Neural cell (in vitro differentiated cells): ENCODE data around the gene TRIM46.

Experiments used
- CTCF ChIP-seq: fragments of 450-650 bp; IDR thresholded peaks from 2 replicates; pipeline ENCODE4 v1.5.1; 2014; ENCODE audit warnings: antibody characterized with exemption, mild to moderate bottlenecking, moderate library complexity; ENCODE audit not compliant: poor library complexity, severe bottlenecking
- EP300 ChIP-seq: fragments of 450-650 bp; conservative IDR thresholded peaks from 2 replicates; pipeline ENCODE4 v1.6.1; 2014; ENCODE audit warnings: antibody characterized with exemption, mild to moderate bottlenecking, moderate library complexity; ENCODE audit not compliant: poor library complexity, severe bottlenecking
- EZH2 ChIP-seq: fragments of 200-600, 300-800 bp; shearing (Covaris generic), sonication (generic); IDR thresholded peaks from 2 replicates; pipeline ENCODE4 v1.6.1; 2014; ENCODE audit warnings: antibody characterized with exemption, low read length, borderline replicate concordance, mild to moderate bottlenecking; ENCODE audit not compliant: insufficient read depth, poor library complexity, severe bottlenecking
- MXI1 ChIP-seq: fragments of 450-650 bp; conservative IDR thresholded peaks from 2 replicates; pipeline ENCODE4 v1.6.1; 2014; ENCODE audit warnings: antibody characterized with exemption, mild to moderate bottlenecking; ENCODE audit not compliant: poor library complexity, severe bottlenecking
- POLR2AphosphoS5 ChIP-seq: IDR thresholded peaks from 2 replicates; pipeline ENCODE4 v1.6.1; 2012
- RAD21 ChIP-seq: fragments of 450-650 bp; conservative IDR thresholded peaks from 2 replicates; pipeline ENCODE4 v1.6.1; 2014; ENCODE audit warnings: antibody characterized with exemption, mild to moderate bottlenecking, moderate library complexity
- REST ChIP-seq: IDR thresholded peaks from 2 replicates; pipeline ENCODE4 v1.6.1; 2012; ENCODE audit warnings: borderline replicate concordance
- TAF1 ChIP-seq: IDR thresholded peaks from 2 replicates; pipeline ENCODE4 v1.6.1; 2012; ENCODE audit warnings: low read depth

- no peak for TF ChIP-seq REST
- TF ChIP-seq EZH2 = no peak
- peak; percentile 25 for TF ChIP-seq TAF1
- TF ChIP-seq CTCF = no peak
- TF ChIP-seq POLR2AphosphoS5 = peak; percentile 87
- no peak for TF ChIP-seq EP300
- no peak for TF ChIP-seq RAD21
- TF ChIP-seq MXI1 = peak; percentile 90
These were observed 35.1 kb downstream of the TRIM46 start, which contains the start of gene MTX1 for GRCh38 chr1:155208541-155209311.
